Gastroesophageal sphincter (tissue), 3 donors: Measurements from ENCODE around the gene HSD11B1.

ENCODE experiments used
- EP300 ChIP-seq: sonication (generic); formaldehyde crosslinking; IDR thresholded peaks from one replicate; pipeline ENCODE4 v1.6.1; 2017; ENCODE audit warnings: antibody characterized with exemption, mild to moderate bottlenecking
- POLR2A ChIP-seq, 2 donors: fragments of 450-650 bp; IDR thresholded peaks; one replicate each; pipeline ENCODE4 v1.6.1; 2017; ENCODE audit warnings: antibody characterized with exemption in 2 of 2, mild to moderate bottlenecking in 2 of 2, moderate library complexity in 1 of 2
- POLR2AphosphoS5 ChIP-seq: sonication (generic); formaldehyde crosslinking; IDR thresholded peaks from one replicate; pipeline ENCODE4 v1.6.1; 2017; ENCODE audit warnings: antibody characterized with exemption
- TF ChIP-seq, protein P1 (sequence below), 4 experiments: fragments of 200-600 bp in 2 of 4; fragments of 450-650 bp in 2 of 4; sonication (generic) in 1 of 4; IDR thresholded peaks; one replicate each; pipeline ENCODE4 v1.5.1; 2017 to 2019; ENCODE audit warnings: antibody characterized with exemption in 4 of 4, mild to moderate bottlenecking in 2 of 4, moderate library complexity in 2 of 4

DNA sequence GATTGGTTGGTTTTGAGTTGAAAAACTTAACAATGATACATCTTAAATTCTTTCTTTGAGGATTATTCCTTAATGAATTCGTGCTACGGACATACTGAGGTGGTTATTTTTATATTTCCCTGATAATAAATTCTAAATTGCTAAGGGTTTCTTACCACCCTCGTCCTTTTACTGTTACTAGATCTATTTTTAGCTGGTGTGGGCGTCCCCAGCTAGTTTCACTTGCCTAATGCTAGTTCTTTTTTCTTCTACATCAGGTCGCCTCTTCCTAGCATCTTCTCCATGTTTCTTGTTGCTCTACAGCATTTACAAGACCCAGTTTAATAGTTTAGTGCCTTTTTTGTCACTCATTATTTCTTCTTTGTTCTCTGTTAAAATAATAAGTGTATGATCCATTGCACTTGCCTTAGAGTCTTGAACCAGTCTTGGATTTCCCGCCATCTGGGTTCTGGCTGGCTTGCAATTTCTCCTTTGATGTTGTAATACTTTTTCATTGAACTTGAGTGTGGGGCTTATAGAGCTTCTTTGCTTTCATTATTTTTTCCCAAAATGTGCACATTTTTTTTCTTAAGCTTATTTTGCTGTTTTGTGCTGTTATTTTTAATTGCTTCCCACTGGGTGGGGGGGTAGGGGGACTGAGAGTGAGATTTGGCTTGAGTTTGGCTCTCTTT is 677 bp upstream of the HSD11B1 start:
- TF ChIP-seq POLR2AphosphoS5, result no peak
- TF ChIP-seq, protein P1, sequence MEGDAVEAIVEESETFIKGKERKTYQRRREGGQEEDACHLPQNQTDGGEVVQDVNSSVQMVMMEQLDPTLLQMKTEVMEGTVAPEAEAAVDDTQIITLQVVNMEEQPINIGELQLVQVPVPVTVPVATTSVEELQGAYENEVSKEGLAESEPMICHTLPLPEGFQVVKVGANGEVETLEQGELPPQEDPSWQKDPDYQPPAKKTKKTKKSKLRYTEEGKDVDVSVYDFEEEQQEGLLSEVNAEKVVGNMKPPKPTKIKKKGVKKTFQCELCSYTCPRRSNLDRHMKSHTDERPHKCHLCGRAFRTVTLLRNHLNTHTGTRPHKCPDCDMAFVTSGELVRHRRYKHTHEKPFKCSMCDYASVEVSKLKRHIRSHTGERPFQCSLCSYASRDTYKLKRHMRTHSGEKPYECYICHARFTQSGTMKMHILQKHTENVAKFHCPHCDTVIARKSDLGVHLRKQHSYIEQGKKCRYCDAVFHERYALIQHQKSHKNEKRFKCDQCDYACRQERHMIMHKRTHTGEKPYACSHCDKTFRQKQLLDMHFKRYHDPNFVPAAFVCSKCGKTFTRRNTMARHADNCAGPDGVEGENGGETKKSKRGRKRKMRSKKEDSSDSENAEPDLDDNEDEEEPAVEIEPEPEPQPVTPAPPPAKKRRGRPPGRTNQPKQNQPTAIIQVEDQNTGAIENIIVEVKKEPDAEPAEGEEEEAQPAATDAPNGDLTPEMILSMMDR (IDR thresholded peaks at IDR 0.05), result no peak
- TF ChIP-seq EP300, result no peak
- TF ChIP-seq POLR2A (IDR thresholded peaks at IDR 0.05), result no peak
